T-helper 2 cell (primary cell): ENCODE measurements around the gene KCNC1.

ENCODE experiments used
- DNase-seq, 5 experiments: peaks; one replicate each; pipeline versions ENCODE4 v3.0.0 to v3.0.0-alpha.2; 2012 to 2022

Gene KCNC1

GRCh38 chr11:17738151-17738973 is 3.8 kb downstream of the KCNC1 start:
- no peak for DNase-seq

- no peak for DNase-seq
These were observed 5.4 kb downstream of the KCNC1 start for GRCh38 chr11:17739945-17740338.

GRCh38 chr11:17740649-17741235 is 6.2 kb downstream of the KCNC1 start:
- DNase-seq, result no peak

DNA sequence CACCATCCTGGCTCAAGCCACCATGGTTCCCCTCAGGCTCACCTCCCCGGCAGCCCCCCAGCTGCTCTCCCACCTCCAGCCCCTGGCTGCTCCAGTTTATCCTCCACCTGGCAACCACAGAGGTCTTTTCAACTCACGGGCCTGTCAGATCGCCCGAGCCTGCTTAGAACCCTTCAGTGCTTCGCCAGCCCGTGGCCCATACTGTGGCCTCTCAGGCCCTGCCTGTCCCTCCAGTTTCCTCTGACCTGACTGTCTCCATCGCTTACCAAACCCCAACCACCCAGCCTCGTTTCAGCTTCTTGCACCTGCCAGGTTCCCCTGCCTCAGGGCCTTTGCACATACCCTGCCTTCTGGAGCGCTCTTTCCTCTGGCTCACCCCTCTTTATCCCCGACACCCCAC is 6.9 kb downstream of the KCNC1 start:
- DNase-seq, result no peak

GRCh38 chr11:17742019-17742418 is 7.4 kb downstream of the KCNC1 start:
- DNase-seq, result no peak

DNA sequence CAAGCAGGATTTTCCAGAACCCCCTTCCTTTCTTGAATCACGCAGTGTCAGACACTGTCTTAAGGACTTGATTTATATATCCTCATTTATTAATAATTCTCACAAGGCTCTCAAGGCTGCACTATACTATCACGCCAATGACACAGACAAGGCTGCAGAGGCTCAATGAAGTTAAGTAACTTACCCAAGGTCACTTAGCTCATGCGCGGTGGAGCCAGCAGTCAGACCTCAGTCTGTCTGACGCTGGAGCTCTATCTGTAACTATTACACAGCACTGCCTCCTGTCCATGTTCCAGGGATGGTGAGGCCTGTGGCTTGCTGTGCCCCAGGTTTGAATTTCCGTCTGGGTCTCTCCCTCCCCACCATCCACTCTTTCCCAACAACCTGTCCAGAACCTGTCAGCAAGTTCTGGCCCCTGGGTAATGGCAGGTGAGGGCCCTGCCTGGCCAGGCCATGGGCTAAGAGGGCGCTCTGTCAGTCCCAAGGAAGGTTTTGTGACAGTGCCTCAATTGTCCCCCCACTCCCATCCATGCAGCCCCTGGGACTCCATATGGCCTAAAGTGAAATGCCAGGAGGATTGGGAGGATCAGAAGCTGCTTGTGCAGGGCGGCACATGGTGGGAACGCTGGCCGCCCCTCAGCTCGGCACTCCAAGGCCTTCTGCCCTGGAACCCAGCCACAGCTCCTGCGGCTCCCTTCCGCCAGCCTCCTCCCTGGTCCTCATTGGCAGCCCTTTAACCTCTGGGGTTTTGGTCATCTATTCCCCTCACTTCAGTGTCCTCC is 8.6 kb downstream of the KCNC1 start:
- no peak for DNase-seq

GRCh38 chr11:17743808-17744119 is 9.2 kb downstream of the KCNC1 start:
- DNase-seq, result no peak

- no peak for DNase-seq
These were observed 9.8 kb downstream of the KCNC1 start for GRCh38 chr11:17744151-17744940.

GRCh38 chr11:17745023-17745772 is 10.6 kb downstream of the KCNC1 start:
- DNase-seq, result no peak

DNA sequence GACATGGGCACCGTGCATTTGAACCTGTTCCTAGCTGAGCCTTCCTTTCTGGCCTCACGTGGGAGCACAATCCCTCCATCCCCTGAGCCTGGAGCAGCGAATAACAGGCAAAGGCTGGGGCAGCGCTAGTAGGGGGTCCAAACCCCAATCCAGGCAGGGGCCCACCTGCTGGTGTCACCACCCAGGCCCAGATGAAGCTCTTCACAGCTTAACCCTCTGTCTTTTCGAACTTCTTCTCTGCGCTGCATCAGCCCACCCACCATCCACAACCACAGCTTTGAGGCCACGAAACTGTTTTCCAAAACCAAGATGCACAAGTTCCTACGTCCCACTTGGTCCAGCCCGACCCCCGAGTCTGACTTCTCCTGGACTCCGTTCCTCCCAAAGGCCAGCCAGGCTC is 11.5 kb downstream of the KCNC1 start:
- no peak for DNase-seq

DNA sequence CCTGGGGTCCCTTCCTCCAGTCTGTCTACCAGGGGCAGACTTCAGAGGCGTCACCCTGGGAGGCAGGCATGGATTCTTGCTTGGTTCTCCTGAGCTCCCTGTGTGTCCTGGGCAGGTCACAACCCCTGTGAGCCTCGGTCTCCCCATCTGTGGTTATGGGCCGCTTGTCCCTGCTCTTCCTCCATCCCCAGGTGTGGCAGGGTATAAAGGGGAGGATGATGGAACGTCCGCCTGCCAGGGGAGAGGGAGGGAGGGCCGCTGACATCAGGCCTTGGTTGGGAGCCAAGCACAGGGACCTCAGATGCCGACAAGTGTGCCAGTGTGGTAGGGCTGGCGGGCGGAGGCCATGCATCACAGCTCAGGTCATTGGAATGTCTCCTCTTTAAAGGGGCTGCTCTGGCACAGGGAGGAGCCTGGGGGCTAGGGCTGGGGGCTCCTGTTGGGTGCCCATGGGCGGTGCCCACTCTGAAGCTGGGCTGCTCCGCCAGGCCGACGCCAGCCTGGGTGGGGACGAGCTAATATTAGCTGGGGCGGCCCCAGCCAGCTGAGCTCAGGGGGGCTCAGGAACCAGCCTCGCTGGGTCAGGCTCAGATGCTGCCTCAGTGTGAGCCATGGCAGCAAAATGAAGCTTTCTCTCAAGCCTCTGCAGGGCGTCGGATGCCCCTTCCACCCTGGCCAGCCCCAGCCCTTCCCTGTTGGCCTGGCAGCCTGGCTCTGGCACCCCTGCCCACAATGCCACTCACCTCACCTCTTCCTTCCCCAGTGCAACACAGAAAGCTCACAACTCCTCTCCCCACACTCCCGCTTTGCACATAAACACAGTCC is 12.8 kb downstream of the KCNC1 start:
- no peak for DNase-seq

- DNase-seq, result no peak
These were observed 13.5 kb downstream of the KCNC1 start for GRCh38 chr11:17748044-17748443.

DNA sequence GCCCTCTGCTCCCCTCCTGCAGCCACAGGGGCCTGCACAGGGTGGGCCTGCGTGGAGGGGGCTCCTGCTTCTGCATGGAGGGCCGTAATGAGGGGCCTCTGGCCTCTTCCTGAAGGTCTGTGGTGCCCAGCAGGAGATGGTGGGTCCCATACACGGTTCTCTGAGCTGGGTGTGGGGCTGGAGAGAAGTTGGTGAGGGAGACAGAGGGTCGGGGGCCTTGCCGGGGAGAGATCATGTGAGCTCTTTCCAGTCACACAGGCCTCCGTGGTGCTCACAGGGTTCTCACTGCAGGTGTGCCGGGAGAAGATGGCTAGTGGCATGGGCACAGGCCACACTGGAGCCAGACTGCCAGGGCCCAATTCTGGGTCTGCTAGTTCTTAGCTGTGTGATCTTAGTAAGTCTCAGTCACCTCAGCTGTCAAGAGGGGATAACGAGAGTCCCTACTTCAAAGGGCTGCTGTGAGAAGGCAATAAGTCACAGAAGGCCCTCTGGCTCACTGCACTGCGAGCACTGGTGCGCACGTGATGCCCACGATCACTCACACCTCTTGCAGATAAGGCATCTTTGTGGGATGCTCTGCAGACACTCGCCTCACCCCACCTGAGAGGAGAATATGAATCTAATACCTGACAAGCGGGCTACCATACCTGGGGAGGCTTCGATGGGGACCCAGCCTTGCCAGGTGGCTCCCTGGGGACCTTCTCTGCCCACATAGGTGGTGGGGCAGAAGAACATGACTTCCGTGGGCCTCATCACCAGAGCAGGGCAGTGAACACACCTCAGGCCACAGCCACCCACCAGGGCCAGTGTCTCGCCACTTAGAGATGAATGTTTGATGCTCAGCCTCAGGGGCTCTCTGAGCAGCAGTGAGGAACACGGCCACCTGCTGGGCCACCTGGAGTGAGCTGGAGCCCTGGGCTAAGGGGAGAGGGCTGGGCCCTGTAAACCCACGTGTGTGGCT is 14.5 kb downstream of the KCNC1 start:
- DNase-seq, result no peak

- DNase-seq, result no peak
These were observed 15.6 kb downstream of the KCNC1 start for GRCh38 chr11:17750013-17750800.

GRCh38 chr11:17750801-17751165 is 16.2 kb downstream of the KCNC1 start:
- DNase-seq, result no peak

DNA sequence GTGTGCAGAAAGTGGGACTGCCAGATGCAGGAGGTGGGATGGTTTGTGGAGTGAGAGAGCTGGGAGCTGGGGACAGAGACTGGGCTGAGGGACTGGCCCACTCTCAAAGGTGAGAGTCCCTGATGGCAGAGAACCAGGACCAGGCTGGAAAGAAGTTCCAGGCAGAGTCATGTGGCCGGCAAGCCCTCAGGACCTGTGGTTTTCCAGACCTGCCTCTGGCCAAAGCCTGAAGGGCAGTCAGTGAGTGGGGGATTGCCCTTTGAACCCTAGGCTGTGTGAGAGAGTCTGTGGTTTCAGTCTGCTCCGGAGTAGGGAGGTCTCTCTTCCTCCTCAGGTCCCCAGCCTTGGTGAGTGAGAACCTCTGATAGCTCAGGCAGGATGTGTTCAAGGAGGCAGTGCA is 17.0 kb downstream of the KCNC1 start:
- DNase-seq, result no peak

- DNase-seq, result no peak
These were observed 17.6 kb downstream of the KCNC1 start for GRCh38 chr11:17752144-17752543.

GRCh38 chr11:17753153-17753552 is 18.6 kb downstream of the KCNC1 start:
- DNase-seq, result no peak

- no peak for DNase-seq
These were observed 19.1 kb downstream of the KCNC1 start for GRCh38 chr11:17753641-17754040.
